Measurements from ENCODE around the gene ARHGEF16.

The ARHGEF16 gene

DNA sequence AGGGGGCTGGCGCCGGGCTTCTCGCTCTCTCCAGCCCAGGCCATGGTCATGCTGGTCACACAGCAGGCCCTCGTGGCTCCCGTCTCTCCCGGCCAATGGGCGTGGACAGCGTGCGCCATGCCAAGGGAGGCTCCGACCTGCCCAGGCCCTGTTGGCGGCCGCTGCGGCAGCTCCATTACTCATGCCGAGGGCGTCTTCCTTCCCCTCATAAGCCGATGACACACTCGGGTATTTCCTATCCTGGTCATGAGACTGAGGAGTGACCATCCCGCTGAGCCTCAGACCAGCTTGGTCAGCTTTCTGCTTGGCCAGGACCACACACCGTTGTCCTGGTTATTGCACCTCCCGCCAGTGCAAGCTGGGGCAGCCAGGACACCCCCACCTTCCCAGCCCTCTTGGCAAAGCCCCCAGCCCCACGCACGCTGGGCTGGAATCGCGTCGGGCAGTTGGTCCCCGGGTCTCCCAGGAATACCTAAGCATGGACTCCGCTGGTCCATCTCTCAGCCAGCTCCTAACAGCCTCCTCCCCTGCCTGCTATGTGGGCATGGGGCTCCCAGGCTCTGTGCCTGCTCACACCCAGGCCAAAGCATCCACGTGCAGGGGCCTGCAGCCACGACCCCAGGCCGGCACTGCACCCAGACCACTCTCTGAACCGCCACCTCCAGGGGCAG is 49.8 kb downstream of the ARHGEF16 start:
- H3K9me3 ChIP-seq (ENCODE audit: control insufficient read depth, low read length), result no peaks in the 10 kb centered on the region
- H3K4me1 ChIP-seq (ENCODE audit: control insufficient read depth, insufficient read depth, low read length), result no peaks in the 10 kb centered on the region
- H3K27ac ChIP-seq (ENCODE audit: insufficient read depth, low read depth, low read length, poor library complexity, severe bottlenecking), result no peak overlapping the region
- WGBS, 2 experiments, result 92 to 93% methylated on average over 31 of the region's 31 CpGs
- no peaks in the 10 kb centered on the region for H3K36me3 ChIP-seq (ENCODE audit: control insufficient read depth, insufficient read depth, low read length)
- H3K27me3 ChIP-seq (ENCODE audit: control insufficient read depth, insufficient read depth, low read length, poor library complexity, severe bottlenecking), result no peaks in the 10 kb centered on the region
- no peak overlapping the region for H3K4me3 ChIP-seq (ENCODE audit: insufficient read depth, low read depth, low read length)

DNA sequence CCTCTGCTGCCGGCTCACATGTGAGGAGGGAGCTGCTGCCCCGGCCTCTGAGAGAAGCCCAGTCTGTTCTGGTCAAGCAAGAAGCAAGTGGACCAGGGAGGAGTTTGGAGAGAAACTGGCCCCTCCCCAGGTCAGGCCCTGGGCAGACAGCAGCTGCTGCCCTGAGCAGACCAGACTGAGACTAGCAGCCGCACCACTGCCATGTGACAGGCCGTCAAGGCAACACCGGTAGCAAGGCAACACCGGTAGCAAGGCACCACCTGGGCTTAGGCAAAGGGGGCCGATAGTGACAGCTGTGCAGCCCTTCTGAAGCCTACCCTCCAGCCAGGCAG is 50.3 kb downstream of the ARHGEF16 start:
- no peak overlapping the region for H3K27ac ChIP-seq (ENCODE audit: insufficient read depth, low read depth, low read length, poor library complexity, severe bottlenecking)
- no peak overlapping the region for H3K4me3 ChIP-seq (ENCODE audit: insufficient read depth, low read depth, low read length)
- H3K9me3 ChIP-seq (ENCODE audit: control insufficient read depth, low read length), result no peaks in the 10 kb centered on the region
- no peaks in the 10 kb centered on the region for H3K36me3 ChIP-seq (ENCODE audit: control insufficient read depth, insufficient read depth, low read length)
- WGBS, 2 experiments, result 87 to 89% methylated on average over 7 of the region's 7 CpGs
- H3K27me3 ChIP-seq (ENCODE audit: control insufficient read depth, insufficient read depth, low read length, poor library complexity, severe bottlenecking), result no peaks in the 10 kb centered on the region
- no peaks in the 10 kb centered on the region for H3K4me1 ChIP-seq (ENCODE audit: control insufficient read depth, insufficient read depth, low read length)

GRCh38 chr1:3505161-3505560 is 50.7 kb downstream of the ARHGEF16 start:
- Histone ChIP-seq H3K27me3 (ENCODE audit: control insufficient read depth, insufficient read depth, low read length, poor library complexity, severe bottlenecking) (no peaks in the 10 kb centered on the region), H3K4me1 (ENCODE audit: control insufficient read depth, insufficient read depth, low read length) (no peaks in the 10 kb centered on the region), H3K27ac (ENCODE audit: insufficient read depth, low read depth, low read length, poor library complexity, severe bottlenecking) (no peak overlapping the region), H3K9me3 (ENCODE audit: control insufficient read depth, low read length) (no peaks in the 10 kb centered on the region), H3K36me3 (ENCODE audit: control insufficient read depth, insufficient read depth, low read length) (no peaks in the 10 kb centered on the region), H3K4me3 (ENCODE audit: insufficient read depth, low read depth, low read length) (no peak overlapping the region)
- 89 to 91% methylated on average over 20 of the region's 20 CpGs for WGBS, 2 experiments

DNA sequence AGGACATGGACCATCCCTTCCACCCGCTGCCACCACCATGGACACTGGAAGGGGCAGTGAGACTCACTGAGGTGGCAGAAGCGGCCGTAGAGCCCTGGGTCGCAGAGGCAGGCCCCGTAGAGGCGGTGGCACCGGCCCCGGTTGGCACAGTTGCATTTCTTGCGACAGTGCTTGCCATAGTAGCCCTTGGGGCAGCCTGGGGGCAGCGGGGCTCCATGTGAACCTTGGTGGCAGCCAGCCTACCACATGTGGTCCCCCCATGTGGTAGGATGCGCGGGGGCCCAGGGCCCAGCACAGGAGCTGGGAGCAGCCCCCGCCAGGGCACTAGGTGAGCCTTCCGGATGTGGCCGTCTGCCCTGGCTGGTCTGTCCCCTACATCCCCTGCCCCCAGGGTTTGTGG is 51.6 kb downstream of the ARHGEF16 start:
- Histone ChIP-seq H3K9me3 (ENCODE audit: control insufficient read depth, low read length) (no peaks in the 10 kb centered on the region), H3K27ac (ENCODE audit: insufficient read depth, low read depth, low read length, poor library complexity, severe bottlenecking) (no peak overlapping the region), H3K4me3 (ENCODE audit: insufficient read depth, low read depth, low read length) (no peak overlapping the region), H3K27me3 (ENCODE audit: control insufficient read depth, insufficient read depth, low read length, poor library complexity, severe bottlenecking) (no peaks in the 10 kb centered on the region), H3K36me3 (ENCODE audit: control insufficient read depth, insufficient read depth, low read length) (no peaks in the 10 kb centered on the region), H3K4me1 (ENCODE audit: control insufficient read depth, insufficient read depth, low read length) (no peaks in the 10 kb centered on the region)
- 95 to 96% methylated on average over 15 of the region's 15 CpGs for WGBS, 2 experiments

GRCh38 chr1:3506943-3507342 is 52.5 kb downstream of the ARHGEF16 start:
- no peak overlapping the region for H3K27ac ChIP-seq (ENCODE audit: insufficient read depth, low read depth, low read length, poor library complexity, severe bottlenecking)
- H3K36me3 ChIP-seq (ENCODE audit: control insufficient read depth, insufficient read depth, low read length), result no peaks in the 10 kb centered on the region
- 92 to 93% methylated on average over 7 of the region's 7 CpGs for WGBS, 2 experiments
- H3K4me1 ChIP-seq (ENCODE audit: control insufficient read depth, insufficient read depth, low read length), result no peaks in the 10 kb centered on the region
- H3K27me3 ChIP-seq (ENCODE audit: control insufficient read depth, insufficient read depth, low read length, poor library complexity, severe bottlenecking), result no peaks in the 10 kb centered on the region
- H3K4me3 ChIP-seq (ENCODE audit: insufficient read depth, low read depth, low read length), result no peak overlapping the region
- no peaks in the 10 kb centered on the region for H3K9me3 ChIP-seq (ENCODE audit: control insufficient read depth, low read length)

DNA sequence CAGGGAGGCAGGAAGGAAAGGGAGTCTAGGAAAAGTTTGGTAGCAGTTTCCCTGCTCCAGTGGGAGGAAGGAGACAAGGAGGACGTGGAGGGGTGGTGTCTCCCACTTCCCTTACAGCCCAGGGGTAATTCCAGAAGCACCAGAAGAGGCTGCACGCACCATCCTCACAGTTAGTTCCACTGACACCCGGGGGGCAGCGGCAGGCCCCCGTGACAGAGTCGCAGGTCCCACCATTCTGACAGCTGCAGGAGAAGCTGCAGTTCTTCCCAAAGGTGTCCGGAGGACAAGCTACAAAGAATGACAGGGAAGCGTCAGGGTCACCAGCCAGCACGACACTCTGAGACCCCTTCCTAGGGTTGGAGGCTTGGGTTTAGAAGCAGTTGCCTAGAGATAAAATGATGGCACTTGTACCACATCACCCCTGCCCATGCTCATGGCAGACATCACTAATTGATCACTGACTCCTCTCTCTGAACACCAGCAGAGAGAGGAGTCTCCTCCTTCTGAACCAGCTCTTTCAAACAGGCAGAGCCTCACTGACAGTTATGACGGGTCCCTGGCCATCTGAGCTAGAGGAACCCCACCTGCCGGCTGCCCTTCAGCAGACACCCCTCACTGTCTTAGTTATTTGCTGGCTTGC is 53.3 kb downstream of the ARHGEF16 start:
- H3K4me1 ChIP-seq (ENCODE audit: control insufficient read depth, insufficient read depth, low read length), result no peaks in the 10 kb centered on the region
- H3K36me3 ChIP-seq (ENCODE audit: control insufficient read depth, insufficient read depth, low read length), result no peaks in the 10 kb centered on the region
- H3K27ac ChIP-seq (ENCODE audit: insufficient read depth, low read depth, low read length, poor library complexity, severe bottlenecking), result no peak overlapping the region
- H3K4me3 ChIP-seq (ENCODE audit: insufficient read depth, low read depth, low read length), result no peak overlapping the region
- no peaks in the 10 kb centered on the region for H3K27me3 ChIP-seq (ENCODE audit: control insufficient read depth, insufficient read depth, low read length, poor library complexity, severe bottlenecking)
- 92 to 94% methylated on average over 11 of the region's 11 CpGs for WGBS, 2 experiments
- no peaks in the 10 kb centered on the region for H3K9me3 ChIP-seq (ENCODE audit: control insufficient read depth, low read length)

- no peaks in the 10 kb centered on the region for H3K4me1 ChIP-seq (ENCODE audit: control insufficient read depth, insufficient read depth, low read length)
- no peak overlapping the region for H3K4me3 ChIP-seq (ENCODE audit: insufficient read depth, low read depth, low read length)
- no peaks in the 10 kb centered on the region for H3K36me3 ChIP-seq (ENCODE audit: control insufficient read depth, insufficient read depth, low read length)
- no peak overlapping the region for H3K27ac ChIP-seq (ENCODE audit: insufficient read depth, low read depth, low read length, poor library complexity, severe bottlenecking)
- WGBS, 2 experiments, result 92 to 94% methylated on average over 33 of the region's 33 CpGs
- no peaks in the 10 kb centered on the region for H3K27me3 ChIP-seq (ENCODE audit: control insufficient read depth, insufficient read depth, low read length, poor library complexity, severe bottlenecking)
- no peaks in the 10 kb centered on the region for H3K9me3 ChIP-seq (ENCODE audit: control insufficient read depth, low read length)
These were observed 54.4 kb downstream of the ARHGEF16 start for GRCh38 chr1:3508757-3509415.

- no peaks in the 10 kb centered on the region for H3K27me3 ChIP-seq (ENCODE audit: control insufficient read depth, insufficient read depth, low read length, poor library complexity, severe bottlenecking)
- H3K36me3 ChIP-seq (ENCODE audit: control insufficient read depth, insufficient read depth, low read length), result no peaks in the 10 kb centered on the region
- H3K9me3 ChIP-seq (ENCODE audit: control insufficient read depth, low read length), result no peaks in the 10 kb centered on the region
- no peak overlapping the region for H3K27ac ChIP-seq (ENCODE audit: insufficient read depth, low read depth, low read length, poor library complexity, severe bottlenecking)
- WGBS, 2 experiments, result 91 to 92% methylated on average over 21 of the region's 21 CpGs
- H3K4me3 ChIP-seq (ENCODE audit: insufficient read depth, low read depth, low read length), result no peak overlapping the region
- no peaks in the 10 kb centered on the region for H3K4me1 ChIP-seq (ENCODE audit: control insufficient read depth, insufficient read depth, low read length)
These were observed 55.3 kb downstream of the ARHGEF16 start for GRCh38 chr1:3509721-3510120.

DNA sequence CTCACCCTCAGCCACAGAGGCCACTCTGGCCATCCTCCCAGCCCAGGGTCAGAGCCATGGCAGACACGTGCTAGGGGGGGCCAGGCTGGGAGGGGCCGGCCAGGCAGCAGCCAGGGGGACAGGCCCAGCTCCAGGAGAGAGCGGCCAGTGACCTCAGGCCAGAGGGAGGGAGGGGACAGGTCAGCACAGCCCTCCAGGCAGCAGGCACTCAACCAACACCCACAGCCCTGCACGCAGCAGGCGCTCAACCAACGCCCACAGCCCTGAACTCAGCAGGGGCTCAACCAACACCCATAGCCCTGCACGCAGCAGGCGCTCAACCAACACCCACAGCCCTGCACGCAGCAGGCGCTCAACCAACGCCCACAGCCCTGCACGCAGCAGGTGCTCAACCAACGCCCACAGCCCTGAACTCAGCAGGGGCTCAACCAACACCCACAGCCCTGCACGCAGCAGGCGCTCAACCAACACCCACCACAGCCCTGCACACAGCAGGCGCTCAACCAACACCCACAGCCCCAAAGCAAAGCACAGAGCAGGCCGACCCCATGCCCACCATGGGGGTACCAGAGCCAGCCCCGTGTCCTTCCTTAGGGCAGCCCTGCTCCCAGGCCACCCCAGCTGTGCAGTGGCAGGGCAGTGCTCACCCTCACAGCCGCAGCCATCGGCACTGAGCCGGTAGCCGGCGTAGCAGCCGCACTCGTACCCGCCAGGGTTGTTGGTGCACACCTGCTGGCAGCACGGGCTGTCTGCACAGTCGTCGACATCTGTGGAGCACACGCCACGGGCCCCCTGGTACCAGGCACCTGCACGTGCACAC is 55.9 kb downstream of the ARHGEF16 start:
- no peaks in the 10 kb centered on the region for H3K9me3 ChIP-seq (ENCODE audit: control insufficient read depth, low read length)
- no peak overlapping the region for H3K27ac ChIP-seq (ENCODE audit: insufficient read depth, low read depth, low read length, poor library complexity, severe bottlenecking)
- H3K4me3 ChIP-seq (ENCODE audit: insufficient read depth, low read depth, low read length), result no peak overlapping the region
- H3K27me3 ChIP-seq (ENCODE audit: control insufficient read depth, insufficient read depth, low read length, poor library complexity, severe bottlenecking), result no peaks in the 10 kb centered on the region
- WGBS, 2 experiments, result 92 to 94% methylated on average over 32 of the region's 32 CpGs
- H3K36me3 ChIP-seq (ENCODE audit: control insufficient read depth, insufficient read depth, low read length), result no peaks in the 10 kb centered on the region
- H3K4me1 ChIP-seq (ENCODE audit: control insufficient read depth, insufficient read depth, low read length), result no peaks in the 10 kb centered on the region

DNA sequence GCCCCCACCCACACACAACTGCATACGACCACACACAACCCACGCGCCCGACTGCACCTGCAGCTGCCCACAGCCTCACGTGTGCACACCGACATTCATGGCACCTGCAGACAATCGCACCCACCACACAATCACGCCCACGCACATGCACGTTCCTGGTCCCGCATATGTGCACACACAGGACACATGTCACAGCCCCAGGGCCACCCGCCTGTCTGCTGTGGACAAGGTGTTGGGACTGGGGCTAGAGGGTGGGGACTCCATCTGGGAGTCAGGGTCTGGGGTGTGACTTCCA is 56.4 kb downstream of the ARHGEF16 start:
- Histone ChIP-seq H3K27me3 (ENCODE audit: control insufficient read depth, insufficient read depth, low read length, poor library complexity, severe bottlenecking) (no peaks in the 10 kb centered on the region), H3K36me3 (ENCODE audit: control insufficient read depth, insufficient read depth, low read length) (no peaks in the 10 kb centered on the region), H3K4me1 (ENCODE audit: control insufficient read depth, insufficient read depth, low read length) (no peaks in the 10 kb centered on the region), H3K4me3 (ENCODE audit: insufficient read depth, low read depth, low read length) (no peak overlapping the region), H3K9me3 (ENCODE audit: control insufficient read depth, low read length) (no peaks in the 10 kb centered on the region), H3K27ac (ENCODE audit: insufficient read depth, low read depth, low read length, poor library complexity, severe bottlenecking) (no peak overlapping the region)
- WGBS, 2 experiments, result 92 to 98% methylated on average over 12 of the region's 12 CpGs

Measured in ectodermal cell (in vitro differentiated cells).